COLO829 (cell line): ENCODE results near the gene ACOT7.

ENCODE experiments used
- DNase-seq: peaks from one replicate; pipeline ENCODE4 v3.0.0; 2012; ENCODE audit warnings: low spot score

Gene ACOT7

DNA sequence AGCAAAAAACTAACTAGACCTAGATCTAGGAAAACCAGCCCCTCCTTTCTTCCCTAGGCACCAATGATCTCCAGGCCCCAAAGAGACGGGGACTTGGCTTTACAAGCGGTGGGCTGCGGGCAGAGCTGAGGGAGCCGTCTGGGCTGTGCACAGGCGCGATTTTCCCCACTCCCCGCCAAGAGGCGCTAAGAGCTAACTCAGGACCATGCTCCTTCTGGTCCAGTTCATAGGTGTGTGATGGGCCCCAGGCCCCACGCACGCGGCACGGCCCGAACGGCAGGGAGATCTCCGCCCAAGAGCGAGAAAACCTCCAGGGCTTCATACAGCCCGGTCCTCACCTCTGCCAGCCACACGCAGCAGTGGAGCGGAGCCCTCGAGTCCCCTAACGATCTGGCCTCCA, 125.2 kb downstream of the ACOT7 start:
- no peak for DNase-seq

DNA sequence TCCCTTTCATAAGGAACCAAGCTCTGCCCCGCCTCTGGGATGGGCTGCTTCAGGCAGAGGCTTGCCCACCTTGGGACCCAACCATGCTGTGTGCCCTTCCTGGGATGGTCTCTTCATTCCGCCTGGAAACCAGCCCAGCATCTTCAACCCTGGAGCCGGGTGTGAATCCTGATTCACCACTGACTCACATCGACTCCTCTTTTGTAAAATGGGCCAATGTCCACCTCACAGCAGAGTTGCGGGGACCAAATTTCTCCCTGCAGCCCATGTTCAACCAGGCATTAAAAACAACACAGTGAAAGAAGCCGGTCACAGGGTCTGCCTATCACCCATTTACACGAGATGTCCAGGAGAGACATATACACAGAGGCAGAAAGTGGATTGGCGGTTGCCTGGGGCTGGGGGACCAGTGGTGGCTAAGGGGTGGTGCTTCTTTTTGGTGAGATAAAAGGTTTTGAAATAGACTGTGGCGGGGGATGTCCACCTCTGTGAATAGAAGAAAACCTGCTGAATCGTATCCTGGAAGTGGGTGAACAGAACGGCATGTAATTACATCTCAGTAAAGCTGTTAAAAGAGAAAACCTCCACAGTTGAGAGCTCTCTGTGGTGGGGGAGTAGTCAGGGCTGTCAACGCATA, 125.8 kb downstream of the ACOT7 start:
- no peak for DNase-seq

DNA sequence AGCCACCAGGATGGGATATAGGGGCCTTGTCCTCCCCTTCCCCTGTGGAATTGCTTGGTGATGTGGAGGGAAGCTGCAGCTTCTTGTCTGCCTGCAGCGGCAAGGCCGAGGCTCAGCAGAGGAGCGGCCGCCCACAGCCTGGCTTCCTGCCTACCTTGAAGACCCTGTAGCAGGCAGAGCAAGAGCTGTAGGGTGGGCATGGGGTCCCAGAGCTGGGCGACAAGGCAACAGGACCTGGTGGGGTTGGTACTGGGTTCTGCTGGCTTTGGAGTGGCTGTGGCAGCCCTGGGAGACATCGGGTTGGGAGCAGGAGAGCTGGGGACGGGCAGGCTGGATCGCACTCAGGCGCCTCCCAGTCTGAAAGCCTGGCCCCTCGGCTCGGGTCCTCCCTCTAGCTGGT, 126.9 kb downstream of the ACOT7 start:
- DNase-seq = no peak

DNA sequence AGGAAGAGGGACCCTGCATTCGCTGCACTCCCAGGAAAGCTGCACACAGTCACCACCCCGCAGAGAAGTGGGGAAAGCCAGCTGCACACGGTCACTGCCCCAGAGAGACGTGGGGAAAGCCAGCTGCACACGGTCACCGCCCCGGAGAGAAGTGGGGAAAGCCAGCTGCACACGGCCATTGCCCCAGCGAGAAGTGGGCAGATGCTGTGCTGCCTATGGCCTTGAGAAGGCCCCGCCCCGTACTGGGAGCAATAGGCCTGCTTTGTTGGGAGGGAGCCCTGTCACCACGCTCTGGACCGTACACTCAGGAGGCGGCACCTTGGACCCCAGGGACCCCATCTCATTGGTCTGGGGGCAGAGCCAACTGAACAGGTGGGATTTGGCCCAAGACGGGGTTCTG, 128.4 kb downstream of the ACOT7 start:
- DNase-seq = no peak

DNA sequence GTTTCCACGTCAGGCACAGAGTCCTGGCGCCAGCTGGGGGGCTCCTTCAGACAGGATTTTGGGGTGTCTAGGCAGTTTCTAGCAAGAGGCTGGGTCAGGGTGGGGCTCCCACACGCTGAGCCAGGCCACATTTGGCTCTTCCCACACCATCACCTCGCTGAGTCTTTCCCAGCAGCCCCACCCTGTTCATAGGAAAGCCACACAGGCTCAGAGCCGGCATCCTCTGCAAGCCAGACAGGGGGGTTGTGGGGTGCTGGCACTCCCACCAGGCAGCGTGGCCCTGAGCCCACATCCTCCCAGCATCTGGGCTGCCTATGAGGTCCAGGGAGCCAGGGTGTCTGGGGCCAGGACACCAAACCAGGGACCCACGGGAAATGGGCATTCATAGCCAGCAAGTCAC, 129.9 kb downstream of the ACOT7 start:
- DNase-seq = no peak

DNA sequence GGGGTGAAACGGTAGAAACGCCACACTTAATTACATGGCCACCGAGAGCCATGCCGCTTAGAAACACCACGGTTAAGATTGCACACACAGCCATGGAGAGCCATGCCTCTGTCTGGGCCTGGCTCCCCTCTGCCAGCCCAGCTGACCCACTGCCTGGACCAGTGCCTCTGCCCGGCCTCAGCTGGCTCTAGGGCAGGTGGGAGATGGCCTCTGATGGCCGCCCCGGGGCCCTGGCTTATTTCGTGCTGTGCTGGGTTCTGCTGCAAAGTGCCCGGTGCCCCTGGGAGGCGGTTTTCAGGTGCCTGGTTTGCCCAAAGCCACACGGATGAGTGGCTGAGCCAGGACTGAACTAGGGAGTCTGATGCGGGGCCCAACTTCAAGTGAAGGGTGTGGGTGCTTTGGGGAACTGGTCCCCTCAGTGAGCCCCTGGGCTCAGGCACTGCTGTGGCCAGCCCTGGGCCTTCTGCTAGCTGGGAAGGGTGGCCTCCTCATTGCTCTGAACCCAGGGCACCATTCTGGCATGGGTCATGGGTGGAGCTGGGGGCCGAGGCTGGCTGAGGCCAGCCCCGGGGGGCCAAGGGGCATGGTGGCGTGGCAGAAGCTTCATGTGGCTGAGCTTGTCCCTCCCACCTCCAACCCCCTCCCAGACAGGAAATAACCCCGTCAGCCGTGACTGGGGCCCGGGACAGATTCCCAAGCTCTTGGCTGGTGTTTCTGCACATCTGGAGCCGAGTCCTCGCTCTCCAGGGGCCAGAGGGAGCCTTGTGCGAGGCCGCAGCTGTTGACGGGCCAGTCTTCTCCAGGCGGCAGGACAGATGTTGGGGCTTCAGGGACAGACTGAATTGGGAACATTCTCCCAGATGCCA, 130.8 kb downstream of the ACOT7 start:
- no peak for DNase-seq

DNA sequence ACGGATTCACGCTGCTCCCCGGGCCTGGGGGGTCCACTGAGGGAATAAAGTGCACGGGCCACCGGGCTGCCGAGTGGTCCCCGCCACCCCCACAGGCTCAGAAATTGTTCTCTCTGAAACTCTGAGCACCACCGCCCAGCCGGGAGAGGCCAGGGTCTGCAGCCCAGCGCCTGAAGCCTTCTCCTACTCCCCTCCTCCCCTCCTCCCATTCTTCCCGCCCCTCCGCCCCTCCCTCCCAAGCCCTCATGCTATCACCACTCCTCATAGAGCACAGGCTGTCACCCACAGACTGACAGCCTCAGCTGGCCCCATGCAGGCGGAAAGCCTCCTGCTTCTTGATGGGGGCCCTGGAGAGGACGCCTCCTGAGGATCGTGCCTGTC, 132.0 kb downstream of the ACOT7 start:
- DNase-seq = no peak

DNA sequence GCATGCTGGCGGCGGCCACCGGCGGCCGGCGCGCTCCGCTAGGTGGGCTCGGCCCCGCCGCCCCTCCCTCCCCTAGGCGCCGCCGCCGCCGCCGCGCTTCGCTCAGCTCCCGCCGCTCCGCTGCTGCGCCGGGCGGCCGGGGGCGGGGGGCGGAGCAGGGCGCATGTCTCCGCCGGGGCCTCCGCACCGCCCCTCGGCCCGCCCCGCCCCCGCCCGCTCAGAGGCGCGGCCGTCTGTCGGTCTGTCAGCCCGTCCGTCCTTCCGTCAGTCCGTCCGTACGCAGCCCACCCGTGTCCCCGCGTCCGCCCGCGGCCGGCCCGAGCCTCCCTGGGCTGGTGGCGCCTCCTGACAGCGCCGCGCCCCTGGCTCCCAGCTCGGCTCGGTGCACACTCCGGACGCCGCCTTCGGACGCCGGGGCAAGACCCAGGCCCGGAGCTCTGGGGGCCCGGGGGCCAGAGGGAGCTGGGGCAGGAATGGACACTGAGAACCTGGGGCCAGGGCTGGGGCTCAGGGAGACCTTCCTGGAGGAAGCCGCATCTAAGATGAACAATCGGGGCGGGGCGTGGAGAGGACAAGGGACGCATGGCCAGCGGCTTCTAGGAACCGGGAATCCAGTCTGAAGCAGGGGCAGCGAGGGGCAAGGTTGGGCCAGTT, 132.5 kb downstream of the ACOT7 start, which contains the start of gene GPR153:
Gene GPR153 (minus strand): TSS at position 138 of the 654 bp plus-strand sequence. CDS start 6,193 bp downstream, outside the sequence.
- no peak for DNase-seq

DNA sequence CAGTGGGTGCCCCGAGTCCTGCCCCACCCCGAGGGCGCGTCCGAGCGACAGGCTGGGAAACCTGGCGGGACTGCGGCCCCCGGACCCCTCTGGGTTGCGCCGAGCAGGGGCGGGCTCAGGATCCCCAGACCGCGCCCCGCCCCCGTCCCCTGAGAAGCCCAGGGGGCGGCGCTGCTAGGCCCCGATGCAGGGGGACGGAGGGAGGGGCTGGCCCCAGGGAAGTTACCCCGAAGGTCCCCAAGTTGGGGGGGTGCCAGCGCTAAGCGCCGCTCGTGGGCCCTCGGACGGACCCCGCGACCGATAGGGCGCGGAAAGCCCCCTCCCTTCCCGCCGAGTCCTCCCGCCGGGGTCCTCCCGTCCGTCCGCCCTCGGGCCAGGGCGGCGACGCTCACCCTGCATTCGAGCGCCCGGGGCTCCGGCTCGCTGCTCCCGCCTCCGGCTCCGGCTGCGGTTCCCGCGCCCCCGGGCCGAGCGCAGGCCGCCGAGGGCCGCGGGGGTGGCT, 133.1 kb downstream of the ACOT7 start:
- no peak for DNase-seq

DNA sequence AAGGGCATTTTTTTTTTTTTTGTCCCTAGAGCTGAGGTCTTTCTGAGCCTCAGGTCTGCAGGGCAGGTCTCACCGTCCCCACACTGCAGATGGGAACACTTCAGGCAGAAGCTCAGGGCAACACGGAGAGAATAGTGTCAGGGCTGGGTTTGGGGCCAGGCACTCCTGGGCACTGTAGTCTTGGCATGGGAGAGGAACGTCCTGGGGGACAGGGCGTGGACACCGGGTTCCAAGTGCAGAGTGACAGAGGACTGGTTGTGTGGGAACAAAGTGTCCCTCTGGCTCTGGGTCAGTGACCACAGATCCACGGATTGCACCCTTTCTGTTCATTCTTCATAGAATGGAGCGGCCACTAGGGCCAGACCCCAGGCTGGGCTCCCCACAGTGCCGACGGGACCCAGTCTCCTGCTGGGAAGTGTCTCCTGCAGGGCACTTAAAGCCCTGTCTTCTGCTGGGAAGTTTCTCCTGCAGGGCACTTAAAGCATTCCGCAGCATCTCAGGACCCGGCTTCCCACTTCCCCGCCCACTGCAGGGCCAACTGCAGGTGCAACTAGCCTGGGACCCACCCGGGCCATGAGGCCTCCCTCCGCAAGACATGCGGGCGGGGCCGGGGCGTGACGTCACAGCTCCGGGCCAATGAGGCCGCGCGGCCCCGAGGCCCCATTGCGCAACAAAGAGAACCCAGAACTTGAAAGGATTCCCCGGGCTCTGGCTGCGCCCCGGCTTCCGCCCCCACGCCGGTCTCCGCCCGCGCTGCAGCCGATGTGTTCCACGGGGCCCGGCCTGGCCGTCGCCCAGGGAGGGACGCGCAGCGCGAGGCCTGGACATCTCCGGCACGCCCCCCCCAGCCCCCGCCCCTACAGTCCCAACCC, 133.8 kb downstream of the ACOT7 start:
- no peak for DNase-seq

DNA sequence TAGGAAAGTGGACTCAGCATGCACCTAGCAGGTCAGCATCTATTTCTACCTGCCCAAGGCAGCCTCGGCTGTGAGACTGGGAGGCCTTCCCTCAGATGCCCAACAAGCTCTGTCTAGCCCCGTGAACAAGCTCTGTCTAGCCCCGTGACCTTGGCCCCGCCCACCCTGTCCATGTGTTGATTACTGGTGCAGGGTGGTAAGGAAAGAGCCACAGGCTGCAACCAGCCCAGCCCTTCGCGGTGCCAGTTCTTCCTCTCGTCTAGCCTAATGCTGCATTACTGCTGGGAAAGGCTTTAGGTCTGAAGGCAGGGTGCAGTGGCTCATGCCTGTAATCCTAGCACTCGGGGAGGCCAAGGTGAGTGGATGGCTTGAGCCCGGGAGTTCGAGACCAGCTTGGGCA, 134.9 kb downstream of the ACOT7 start:
- DNase-seq = no peak

DNA sequence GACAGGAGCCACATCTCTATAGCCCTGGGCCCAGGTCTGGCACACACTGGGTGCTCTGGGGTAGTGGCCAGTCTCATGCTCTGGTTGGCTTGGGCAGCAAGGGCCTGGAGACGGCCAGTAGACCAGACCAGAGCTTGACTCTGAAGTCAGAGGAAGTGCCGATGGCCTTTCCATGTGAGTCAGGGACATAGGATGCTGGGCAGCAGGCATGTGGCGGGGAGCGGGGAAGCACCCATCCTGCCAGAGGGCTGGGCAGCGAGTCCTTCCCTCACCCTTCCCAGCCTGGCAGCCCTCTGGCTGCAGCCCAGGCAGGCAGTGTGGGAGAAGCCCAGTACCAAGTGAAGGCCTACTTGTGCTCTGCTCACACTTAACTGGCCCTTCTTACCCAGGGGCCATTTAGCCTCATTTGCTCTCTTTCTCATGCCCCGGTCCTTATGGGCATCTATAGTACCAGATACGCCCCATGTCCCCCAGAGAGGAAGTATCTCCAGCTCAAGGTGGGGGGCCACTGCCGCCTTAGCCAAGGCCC, 136.0 kb downstream of the ACOT7 start:
- DNase-seq = no peak

DNA sequence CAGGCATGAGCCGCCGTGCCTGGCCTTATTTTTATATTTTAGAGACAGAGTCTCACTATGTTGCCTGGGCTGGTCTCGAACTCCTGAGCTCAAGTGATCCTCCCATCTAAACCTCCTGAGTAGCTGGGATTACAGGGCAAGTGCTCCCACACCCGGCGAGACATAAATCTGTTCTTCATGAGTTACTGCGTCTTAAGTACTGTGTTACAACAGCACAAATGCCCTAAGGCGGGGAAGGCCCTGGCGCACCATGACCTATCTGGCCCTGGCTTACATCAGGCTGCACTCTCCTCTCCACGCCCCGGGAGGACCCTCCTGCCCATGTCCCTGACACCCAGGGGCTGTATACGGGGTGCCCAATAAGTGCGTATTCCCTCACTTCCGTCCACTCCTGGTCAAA, 136.9 kb downstream of the ACOT7 start:
- no peak for DNase-seq

DNA sequence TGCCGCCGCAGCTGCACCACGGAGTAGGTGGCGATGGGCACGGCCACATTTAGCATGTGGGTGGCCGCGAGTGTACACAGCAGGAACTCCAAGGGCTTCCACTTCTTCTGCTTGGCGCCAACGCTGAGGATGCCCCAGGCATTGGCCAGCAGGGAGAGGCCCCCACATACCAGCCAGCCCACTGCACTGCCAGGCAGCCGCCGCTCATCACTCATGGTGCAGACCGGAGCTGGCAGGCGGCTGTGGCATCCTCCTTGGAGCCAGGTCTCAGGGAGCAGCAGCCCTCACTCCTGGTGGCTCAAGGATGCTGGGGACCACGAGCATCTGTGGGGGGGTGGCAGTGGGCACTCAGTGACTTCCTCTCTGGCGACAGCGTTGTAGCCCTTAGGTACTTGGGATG, 138.9 kb downstream of the ACOT7 start:
- DNase-seq = no peak

DNA sequence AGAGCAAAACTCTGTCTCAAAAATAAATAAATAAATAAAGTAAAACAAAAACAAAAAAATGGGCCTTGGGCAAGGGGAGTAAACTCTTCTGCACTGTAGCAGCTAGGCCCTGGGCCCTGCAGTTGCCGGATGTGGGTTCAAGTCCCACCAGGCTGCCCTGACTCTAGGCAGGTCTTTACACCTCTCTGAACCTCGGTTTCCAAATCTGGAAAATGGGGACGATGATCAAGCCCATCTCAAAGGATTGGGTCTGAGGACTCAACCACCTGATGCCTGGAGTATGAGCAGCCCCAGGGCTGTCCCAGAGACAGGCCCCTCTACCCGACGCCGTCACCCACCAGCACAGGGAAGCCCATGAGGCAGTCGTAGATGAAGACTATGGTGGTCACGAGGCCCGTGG, 140.2 kb downstream of the ACOT7 start:
- no peak for DNase-seq

DNA sequence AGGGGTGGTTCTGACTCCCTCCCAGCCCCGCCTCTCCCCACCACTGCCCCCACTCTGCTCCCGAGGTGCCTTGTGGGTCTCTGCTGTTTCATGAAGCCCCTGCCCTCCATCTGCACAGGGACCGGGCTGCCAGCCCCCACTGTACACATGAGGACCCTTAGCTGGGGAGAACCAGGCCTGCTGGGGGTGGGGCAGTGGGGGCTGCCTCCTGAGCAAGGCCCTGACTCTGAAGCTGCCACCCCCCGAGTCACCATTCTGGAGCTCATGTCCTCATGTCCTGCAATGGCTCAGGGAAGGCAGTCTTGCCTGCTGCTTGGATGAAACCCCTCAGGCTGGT, 141.2 kb downstream of the ACOT7 start:
- DNase-seq = no peak

DNA sequence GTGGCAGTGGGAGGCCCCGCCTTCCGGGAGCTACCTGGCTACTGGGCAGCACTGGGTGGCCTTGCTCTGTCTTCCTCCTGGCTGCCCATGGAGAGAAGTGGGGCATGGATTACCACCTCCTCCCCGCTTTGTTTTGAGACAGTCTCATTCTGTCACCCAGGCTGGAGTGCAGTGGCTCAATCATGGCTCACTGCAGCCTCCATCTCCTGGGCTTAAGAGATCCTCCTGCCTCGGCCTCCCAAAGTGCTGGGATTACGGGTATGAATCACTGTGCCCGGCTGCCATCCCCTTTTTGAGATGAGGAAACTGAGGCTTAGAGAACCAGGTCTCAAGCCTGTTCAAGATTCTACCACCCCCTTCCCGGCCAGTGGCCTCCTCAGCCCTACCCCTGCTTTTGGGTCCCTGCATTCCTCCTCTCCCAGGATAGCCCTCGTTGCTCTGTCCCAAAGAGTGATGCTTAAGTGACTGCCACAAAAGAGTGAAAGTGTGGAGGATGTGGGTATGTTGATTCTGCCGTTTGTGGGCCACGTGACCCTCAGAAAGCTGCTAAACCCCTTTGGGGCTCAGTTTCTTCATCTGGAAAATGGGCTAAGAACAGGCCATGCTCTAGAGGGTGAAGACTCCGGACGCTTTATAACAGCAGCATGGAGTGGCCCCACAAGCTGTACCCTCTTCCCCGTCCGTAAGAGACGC, 141.7 kb downstream of the ACOT7 start:
- DNase-seq = no peak

DNA sequence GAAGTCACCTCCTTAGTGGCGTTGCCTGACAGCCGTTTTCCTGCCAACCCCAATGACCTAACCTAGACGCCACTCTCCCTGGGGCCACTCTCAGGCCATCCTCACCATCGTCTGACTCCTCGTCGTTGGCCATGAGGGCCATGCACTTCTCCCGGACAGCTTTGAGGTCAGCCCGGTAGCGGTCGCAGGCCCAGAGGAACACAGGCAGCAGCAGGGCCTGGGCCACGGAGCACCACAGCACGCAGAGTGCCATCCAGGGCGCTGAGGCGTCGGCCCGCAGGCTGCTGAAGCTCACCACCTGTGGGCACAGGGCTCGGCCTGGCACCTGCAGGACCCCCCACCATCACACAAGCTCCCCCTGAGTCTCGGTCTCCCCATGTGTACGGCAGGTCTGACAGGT, 142.3 kb downstream of the ACOT7 start:
- no peak for DNase-seq

DNA sequence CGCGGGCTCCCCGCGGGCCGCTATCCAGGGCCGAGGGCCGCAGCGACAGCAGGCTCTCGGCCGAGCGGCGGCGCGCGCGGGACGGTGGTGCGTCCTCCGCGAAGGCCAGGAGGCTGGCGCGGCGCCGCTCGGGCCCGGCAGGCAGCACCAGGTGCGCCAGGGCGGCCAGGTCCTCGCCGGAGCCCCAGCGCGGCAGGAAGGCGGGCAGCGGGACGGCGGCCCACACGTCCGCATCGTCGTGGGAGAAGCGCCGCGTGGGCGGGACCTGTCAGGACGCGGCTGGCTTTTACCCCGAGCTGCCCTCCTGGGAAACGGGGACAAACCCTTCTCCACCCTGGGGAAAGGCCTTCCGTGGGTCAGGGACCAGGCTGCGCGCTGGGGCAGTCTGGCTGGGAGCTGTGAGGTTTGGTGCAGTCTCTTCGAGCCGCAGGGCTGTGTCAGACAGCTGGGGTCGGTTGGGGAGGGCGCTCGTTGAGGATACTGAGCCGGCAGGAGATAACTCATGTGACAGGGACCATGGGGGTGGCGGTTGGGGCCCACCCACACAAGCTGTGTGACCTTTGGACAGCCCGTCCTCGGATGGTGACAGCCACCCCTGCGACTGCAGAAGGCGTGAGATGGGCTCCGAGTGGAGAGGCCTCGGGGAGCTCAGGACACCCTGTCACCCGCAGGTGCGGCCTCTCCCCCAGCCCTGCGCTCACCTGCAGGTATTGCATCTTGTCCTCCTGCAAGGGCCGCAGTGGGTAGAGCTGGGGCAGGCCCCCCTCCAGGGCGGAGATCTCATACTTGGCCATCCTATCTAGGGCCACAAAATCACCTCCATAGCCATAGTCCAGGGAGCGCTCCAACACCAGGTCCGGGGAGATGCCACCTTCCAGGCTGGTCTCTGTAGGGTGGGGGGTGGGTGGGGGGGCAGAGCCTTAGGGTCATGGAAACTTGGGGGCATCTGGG, 143.6 kb downstream of the ACOT7 start:
- no peak for DNase-seq
